HFFc6 (cell line): ENCODE measurements around the gene GAPT. TPM values are rescaled to one million over a fixed set of nuclear protein-coding genes. Genes with fewer than 3 reads are reported as not detected.

ENCODE experiments used
- DNase-seq: peaks from one replicate; pipeline ENCODE4 v3.0.0-alpha.2; 2018
- H3K27ac Mint-ChIP-seq: 2 replicates; pipeline ENCODE4 v1.8.0; 2020; ENCODE audit warnings: mild to moderate bottlenecking, mixed read lengths
- H3K27me3 Mint-ChIP-seq: 2 replicates; pipeline ENCODE4 v1.8.0; 2021; ENCODE audit warnings: mild to moderate bottlenecking, moderate library complexity, mixed read lengths; ENCODE audit not compliant: insufficient read depth
- H3K36me3 Mint-ChIP-seq: 2 replicates; pipeline ENCODE4 v1.8.0; 2021; ENCODE audit warnings: low read depth, mixed read lengths
- H3K4me1 Mint-ChIP-seq: 2 replicates; pipeline ENCODE4 v1.8.0; 2020; ENCODE audit warnings: low read depth, mixed read lengths
- H3K4me3 Mint-ChIP-seq: 2 replicates; pipeline ENCODE4 v1.8.0; 2020; ENCODE audit warnings: mild to moderate bottlenecking, moderate library complexity, mixed read lengths
- H3K9me3 Mint-ChIP-seq: 2 replicates; pipeline ENCODE4 v1.8.0; 2020; ENCODE audit warnings: mild to moderate bottlenecking, mixed read lengths
- total RNA-seq, 6 experiments: library from RNA; stranded (reverse); fragmentation: NEBNext Ultra II Directional; extraction: Animal tissue kit (Norgen Biotek cat#: 25700); gene quantifications; 2 replicates in 1 of 6; 3 replicates in 5 of 6; pipeline ENCODE4 v1.2.3, GENCODE V29; 2021
- TF ChIP-seq, protein P1 (sequence below): fragments of 200-600 bp; sonication (generic); IDR thresholded peaks from 2 replicates; pipeline ENCODE4 v1.5.0; 2021; ENCODE audit warnings: antibody characterized with exemption, mild to moderate bottlenecking

The GAPT gene
- total RNA-seq, 6 experiments from 2014 or later = not detected

DNA sequence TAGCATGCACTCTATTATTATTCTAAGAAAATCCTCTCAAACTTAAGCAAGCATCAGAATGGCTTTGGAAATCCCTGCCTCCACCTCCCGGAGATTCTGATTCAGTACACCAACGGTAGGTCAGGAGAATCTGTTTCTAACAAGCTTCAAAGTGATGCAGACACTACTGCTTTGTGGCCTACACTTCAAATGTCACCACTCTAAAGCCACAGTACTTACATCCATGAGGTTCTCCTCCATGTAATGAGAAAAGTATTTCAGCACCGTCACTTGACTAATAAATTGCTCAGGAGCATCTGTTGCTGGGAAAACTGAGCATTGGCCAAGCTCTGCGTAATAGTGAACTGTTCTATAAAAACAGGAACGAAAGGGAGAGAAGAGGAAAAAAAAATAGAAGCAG is 36.2 kb upstream of the GAPT start:
- Mint-ChIP-seq H3K36me3 (peaks cover 83% of the 10 kb centered on the region), H3K4me1 (peaks cover 78% of the 10 kb centered on the region), H3K4me3 (peak overlapping the region; percentile 96), H3K27ac (peak overlapping the region; percentile 74), H3K9me3 (no peaks in the 10 kb centered on the region), H3K27me3 (peaks cover 6% of the 10 kb centered on the region)
- peak; percentile 77 for DNase-seq
- TF ChIP-seq, protein P1, sequence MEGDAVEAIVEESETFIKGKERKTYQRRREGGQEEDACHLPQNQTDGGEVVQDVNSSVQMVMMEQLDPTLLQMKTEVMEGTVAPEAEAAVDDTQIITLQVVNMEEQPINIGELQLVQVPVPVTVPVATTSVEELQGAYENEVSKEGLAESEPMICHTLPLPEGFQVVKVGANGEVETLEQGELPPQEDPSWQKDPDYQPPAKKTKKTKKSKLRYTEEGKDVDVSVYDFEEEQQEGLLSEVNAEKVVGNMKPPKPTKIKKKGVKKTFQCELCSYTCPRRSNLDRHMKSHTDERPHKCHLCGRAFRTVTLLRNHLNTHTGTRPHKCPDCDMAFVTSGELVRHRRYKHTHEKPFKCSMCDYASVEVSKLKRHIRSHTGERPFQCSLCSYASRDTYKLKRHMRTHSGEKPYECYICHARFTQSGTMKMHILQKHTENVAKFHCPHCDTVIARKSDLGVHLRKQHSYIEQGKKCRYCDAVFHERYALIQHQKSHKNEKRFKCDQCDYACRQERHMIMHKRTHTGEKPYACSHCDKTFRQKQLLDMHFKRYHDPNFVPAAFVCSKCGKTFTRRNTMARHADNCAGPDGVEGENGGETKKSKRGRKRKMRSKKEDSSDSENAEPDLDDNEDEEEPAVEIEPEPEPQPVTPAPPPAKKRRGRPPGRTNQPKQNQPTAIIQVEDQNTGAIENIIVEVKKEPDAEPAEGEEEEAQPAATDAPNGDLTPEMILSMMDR = no peak

DNA sequence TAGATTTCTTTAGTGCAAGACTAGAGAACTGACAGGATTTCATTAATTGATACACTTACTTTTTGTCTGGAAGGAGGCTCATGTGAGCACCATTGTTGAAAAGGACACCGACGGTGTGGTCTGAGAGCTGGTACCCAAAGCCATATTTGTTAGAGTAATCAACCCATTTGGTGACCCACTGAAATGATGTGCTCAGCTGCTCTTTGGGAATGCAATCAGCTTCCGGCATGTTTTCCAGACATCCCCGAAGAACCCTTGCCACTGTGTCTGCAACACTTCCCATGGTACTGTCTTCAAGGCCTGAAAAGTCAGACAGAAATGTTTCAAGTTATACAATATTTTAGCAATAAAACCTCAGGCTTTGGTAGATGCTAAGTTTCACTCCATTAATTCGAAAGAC is 35.8 kb upstream of the GAPT start:
- Mint-ChIP-seq H3K36me3 (peaks cover 81% of the 10 kb centered on the region), H3K27ac (peak overlapping the region; percentile 74), H3K4me1 (peaks cover 74% of the 10 kb centered on the region)

DNA sequence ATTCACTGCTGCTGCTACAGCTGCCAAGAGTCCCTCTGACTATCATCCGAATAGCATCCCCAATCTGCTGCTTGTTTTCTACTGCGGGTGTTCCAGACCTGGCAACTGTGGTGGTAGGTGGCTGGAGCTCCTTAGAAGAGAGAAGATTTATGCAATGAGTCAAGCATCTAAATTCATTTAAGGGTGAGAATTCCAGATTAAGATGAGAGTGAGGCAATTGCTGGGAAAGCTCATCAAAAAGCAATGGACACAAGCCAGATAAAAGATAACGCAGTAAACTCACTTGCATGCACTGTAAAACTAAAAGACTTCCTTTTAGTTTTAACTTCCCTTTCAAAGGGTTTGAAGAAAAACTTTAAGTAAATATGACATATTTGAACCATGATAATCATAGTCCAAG is 35.2 kb upstream of the GAPT start:
- Mint-ChIP-seq H3K27ac (peak overlapping the region; percentile 74), H3K4me1 (peaks cover 73% of the 10 kb centered on the region), H3K4me3 (peak overlapping the region; percentile 96), H3K36me3 (peaks cover 76% of the 10 kb centered on the region), H3K9me3 (no peaks in the 10 kb centered on the region), H3K27me3 (peaks cover 6% of the 10 kb centered on the region)
- TF ChIP-seq, protein P1 = no peak
- no peak for DNase-seq

More for the DNA sequence above, 35.8 kb upstream of the GAPT start:
- Mint-ChIP-seq H3K4me3 (peak overlapping the region; percentile 96), H3K27me3 (peaks cover 6% of the 10 kb centered on the region), H3K9me3 (no peaks in the 10 kb centered on the region)
- TF ChIP-seq, protein P1 = no peak
- DNase-seq = no peak

DNA sequence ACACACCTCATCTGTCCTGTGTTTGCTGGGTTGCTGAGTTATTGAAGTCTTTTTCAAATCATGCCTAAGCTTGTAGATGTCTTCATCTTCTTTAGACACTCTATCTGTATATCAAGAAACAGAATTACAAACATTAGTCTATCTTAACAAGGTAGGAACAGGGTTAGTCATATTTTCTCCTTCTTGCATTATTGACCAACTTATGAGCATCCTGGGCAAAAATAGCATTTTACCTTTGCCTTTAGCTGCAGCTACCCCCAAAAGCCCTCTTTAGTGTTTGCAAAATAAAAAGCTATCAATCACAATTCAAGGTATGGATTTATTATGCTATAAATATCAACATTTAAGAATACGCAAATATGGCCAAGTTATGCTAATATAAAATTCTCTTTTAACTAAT is 34.7 kb upstream of the GAPT start:
- H3K9me3 Mint-ChIP-seq = no peaks in the 10 kb centered on the region
- no peak overlapping the region for H3K27ac Mint-ChIP-seq
- TF ChIP-seq, protein P1 = no peak
- peaks cover 6% of the 10 kb centered on the region for H3K27me3 Mint-ChIP-seq
- H3K4me1 Mint-ChIP-seq = peaks cover 76% of the 10 kb centered on the region
- H3K4me3 Mint-ChIP-seq = peak overlapping the region; percentile 96
- peaks cover 75% of the 10 kb centered on the region for H3K36me3 Mint-ChIP-seq
- no peak for DNase-seq

DNA sequence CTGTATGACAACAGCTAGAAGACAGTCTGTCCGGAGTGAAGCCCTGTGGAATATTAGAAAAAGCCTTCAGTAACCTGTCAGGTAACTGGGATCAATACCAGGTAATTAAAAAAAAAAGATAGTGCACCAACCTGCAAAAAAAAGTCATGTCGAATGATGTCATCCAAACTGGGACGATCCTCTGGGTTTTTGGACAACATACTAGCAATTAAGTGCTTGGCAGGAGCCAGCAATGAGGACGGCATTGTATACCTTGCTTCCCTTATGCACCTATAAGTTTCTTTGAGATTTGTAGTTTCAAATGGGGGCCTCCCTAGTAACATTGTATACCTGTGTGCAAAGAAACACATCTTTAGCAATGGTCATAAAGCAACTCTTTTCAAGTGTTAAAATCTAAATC is 34.2 kb upstream of the GAPT start:
- H3K27ac Mint-ChIP-seq = peak overlapping the region; percentile 28; the same call in 1 of the 2 replicates

More for the DNA sequence above, 34.2 kb upstream of the GAPT start:
- peaks cover 69% of the 10 kb centered on the region for H3K36me3 Mint-ChIP-seq
- peak overlapping the region; percentile 96 for H3K4me3 Mint-ChIP-seq
- H3K27me3 Mint-ChIP-seq = peaks cover 6% of the 10 kb centered on the region
- no peaks in the 10 kb centered on the region for H3K9me3 Mint-ChIP-seq
- no peak for DNase-seq
- TF ChIP-seq, protein P1 = no peak
- H3K4me1 Mint-ChIP-seq = peaks cover 76% of the 10 kb centered on the region
